Right hindlimb (tissue), 1 donor: ENCODE measurements around the gene HS6ST2.

Experiments
- DNase-seq: peaks from one replicate; pipeline ENCODE4 v3.0.0-alpha.2; 2018

Gene HS6ST2

GRCh38 chrX:132786217-132786616 is 172.2 kb downstream of the HS6ST2 start:
- no peak for DNase-seq

- no peak for DNase-seq
These were observed 179.5 kb downstream of the HS6ST2 start for GRCh38 chrX:132778917-132779316.

- no peak for DNase-seq
These were observed 181.8 kb downstream of the HS6ST2 start for GRCh38 chrX:132776486-132777210.

- DNase-seq: no peak
These were observed 183.1 kb downstream of the HS6ST2 start for GRCh38 chrX:132775263-132775823.

GRCh38 chrX:132774010-132774714 is 184.3 kb downstream of the HS6ST2 start:
- no peak for DNase-seq

- DNase-seq: no peak
These were observed 188.8 kb downstream of the HS6ST2 start for GRCh38 chrX:132769609-132770008.

GRCh38 chrX:132766452-132766851 is 192.0 kb downstream of the HS6ST2 start:
- no peak for DNase-seq

GRCh38 chrX:132763528-132763927 is 194.9 kb downstream of the HS6ST2 start:
- DNase-seq: no peak

GRCh38 chrX:132758759-132759158 is 199.7 kb downstream of the HS6ST2 start:
- DNase-seq: no peak

- DNase-seq: no peak
These were observed 201.3 kb downstream of the HS6ST2 start for GRCh38 chrX:132757066-132757623.

- no peak for DNase-seq
These were observed 202.0 kb downstream of the HS6ST2 start for GRCh38 chrX:132756439-132756838.

GRCh38 chrX:132751063-132751690 is 207.3 kb downstream of the HS6ST2 start:
- DNase-seq: peak; percentile 69

- DNase-seq: no peak
These were observed 207.9 kb downstream of the HS6ST2 start for GRCh38 chrX:132750331-132751062.

- no peak for DNase-seq
These were observed 209.0 kb downstream of the HS6ST2 start for GRCh38 chrX:132749406-132749805.

- no peak for DNase-seq
These were observed 209.5 kb downstream of the HS6ST2 start for GRCh38 chrX:132748909-132749308.

GRCh38 chrX:132748268-132748667 is 210.2 kb downstream of the HS6ST2 start:
- no peak for DNase-seq

- no peak for DNase-seq
These were observed 212.8 kb downstream of the HS6ST2 start for GRCh38 chrX:132745593-132745992.

- no peak for DNase-seq
These were observed 214.0 kb downstream of the HS6ST2 start for GRCh38 chrX:132744470-132744869.

- DNase-seq: no peak
These were observed 215.3 kb downstream of the HS6ST2 start for GRCh38 chrX:132743086-132743485.

GRCh38 chrX:132742246-132742645 is 216.2 kb downstream of the HS6ST2 start:
- no peak for DNase-seq

- no peak for DNase-seq
These were observed 216.7 kb downstream of the HS6ST2 start for GRCh38 chrX:132741689-132742088.

GRCh38 chrX:132740316-132741123 is 217.9 kb downstream of the HS6ST2 start:
- DNase-seq: no peak
